Chondrocyte (in vitro differentiated cells): Measurements from ENCODE around the gene KLHL10. TPM values are rescaled to one million over a fixed set of nuclear protein-coding genes. Genes with fewer than 3 reads are reported as not detected.

Source experiments
- DNase-seq: peaks from one replicate; pipeline ENCODE4 v3.0.0; 2021; ENCODE audit warnings: mixed read lengths, low spot score
- H3K27ac Mint-ChIP-seq: one replicate; pipeline ENCODE4 v1.8.0; 2021; ENCODE audit warnings: mild to moderate bottlenecking, moderate library complexity, mixed read lengths; ENCODE audit not compliant: unreplicated experiment
- H3K27me3 Mint-ChIP-seq: 2 replicates; pipeline ENCODE4 v1.8.0; 2021; ENCODE audit warnings: low read depth, mixed read lengths
- H3K36me3 Mint-ChIP-seq: 2 replicates; pipeline ENCODE4 v1.8.0; 2021; ENCODE audit warnings: low read depth, mixed read lengths
- H3K4me1 Mint-ChIP-seq: 2 replicates; pipeline ENCODE4 v1.8.0; 2021; ENCODE audit warnings: low read depth, mild to moderate bottlenecking, mixed read lengths
- H3K4me3 Mint-ChIP-seq: one replicate; pipeline ENCODE4 v1.8.0; 2021; ENCODE audit warnings: mild to moderate bottlenecking, moderate library complexity, mixed read lengths; ENCODE audit not compliant: unreplicated experiment
- H3K9me3 Mint-ChIP-seq: 2 replicates; pipeline ENCODE4 v1.8.0; 2021; ENCODE audit warnings: low read depth, mixed read lengths
- CTCF ChIP-seq: fragments of 200-600 bp; sonication (generic); IDR thresholded peaks from 2 replicates; pipeline ENCODE4 v1.5.0; 2021; ENCODE audit warnings: antibody characterized with exemption, mild to moderate bottlenecking, moderate library complexity
- total RNA-seq: library from RNA; stranded (reverse); gene quantifications from 3 replicates; pipeline ENCODE4 v1.2.1, GENCODE V29; 2021

KLHL10 gene
- total RNA-seq, 1 donor from 2014 or later: not detected

GRCh38 chr17:41895617-41896016 is 58.0 kb downstream of the KLHL10 start:
- Mint-ChIP-seq H3K27me3 (no peaks in the 10 kb centered on the region), H3K9me3 (no peaks in the 10 kb centered on the region), H3K27ac (peak overlapping the region; percentile 73), H3K4me3 (no peak overlapping the region), H3K36me3 (peaks cover 50% of the 10 kb centered on the region), H3K4me1 (peaks cover 12% of the 10 kb centered on the region)
- TF ChIP-seq CTCF: no peak
- DNase-seq: no peak

- Mint-ChIP-seq H3K36me3 (peaks cover 57% of the 10 kb centered on the region), H3K27ac (no peak overlapping the region), H3K9me3 (no peaks in the 10 kb centered on the region), H3K4me3 (no peak overlapping the region), H3K27me3 (no peaks in the 10 kb centered on the region), H3K4me1 (peaks cover 12% of the 10 kb centered on the region)
- no peak for TF ChIP-seq CTCF
- no peak for DNase-seq
These were observed 59.1 kb downstream of the KLHL10 start for GRCh38 chr17:41896726-41897125.

Other genes with a start within 250 kb of the KLHL10 start
- 3.9 to 5.9 TPM (median 5.5 TPM) in 3 replicates for gene KRT16, start 225.1 kb upstream of the KLHL10 start, total RNA-seq
- 183 to 261 TPM (median 258 TPM) in 3 replicates for gene KRT17, start 213.2 kb upstream of the KLHL10 start, total RNA-seq
- 572 to 1,015 TPM (median 990 TPM) in 3 replicates for gene EIF1, start 148.9 kb upstream of the KLHL10 start, total RNA-seq
- gene GAST, start 125.5 kb upstream of the KLHL10 start, total RNA-seq: not detected in 3 replicates
- gene HAP1, start 103.2 kb upstream of the KLHL10 start, total RNA-seq: not detected in 3 replicates
- gene JUP, start 51.1 kb upstream of the KLHL10 start, total RNA-seq: 8.1 to 22.0 TPM (median 18.8 TPM) in 3 replicates
- 83.8 to 109 TPM (median 84.8 TPM) in 3 replicates for gene P3H4, start 25.9 kb upstream of the KLHL10 start, total RNA-seq
- 557 to 584 TPM (median 567 TPM) in 3 replicates for gene FKBP10, start 24.8 kb upstream of the KLHL10 start, total RNA-seq
- 39.8 to 52.4 TPM (median 47.8 TPM) in 3 replicates for gene NT5C3B, start 1.6 kb upstream of the KLHL10 start, total RNA-seq
- 12.9 to 15.3 TPM (median 14.6 TPM) in 3 replicates for gene KLHL11, start 27.6 kb downstream of the KLHL10 start, total RNA-seq
- gene ACLY, start 81.1 kb downstream of the KLHL10 start, total RNA-seq: 181 to 189 TPM (median 187 TPM) in 3 replicates
- 0.70 to 0.99 TPM (median 0.77 TPM) in 3 replicates for gene ODAD4, start 92.8 kb downstream of the KLHL10 start, total RNA-seq
- 78.3 to 86.0 TPM (median 79.4 TPM) in 3 replicates for gene CNP, start 129.0 kb downstream of the KLHL10 start, total RNA-seq
- 51.1 to 61.0 TPM (median 51.2 TPM) in 3 replicates for gene DNAJC7, start 179.6 kb downstream of the KLHL10 start, total RNA-seq
- 54.7 to 57.0 TPM (median 56.9 TPM) in 3 replicates for gene NKIRAS2, start 182.3 kb downstream of the KLHL10 start, total RNA-seq
- gene C17orf113, start 212.8 kb downstream of the KLHL10 start, total RNA-seq: 0.24 to 0.77 TPM (median 0.62 TPM) in 3 replicates